Measurements from ENCODE around the gene SLC7A10. TPM values are rescaled to one million over a fixed set of nuclear protein-coding genes. Genes with fewer than 3 reads are reported as not detected.

Gene SLC7A10
- total RNA-seq, 2 donors from 2014 or later, result not detected

DNA sequence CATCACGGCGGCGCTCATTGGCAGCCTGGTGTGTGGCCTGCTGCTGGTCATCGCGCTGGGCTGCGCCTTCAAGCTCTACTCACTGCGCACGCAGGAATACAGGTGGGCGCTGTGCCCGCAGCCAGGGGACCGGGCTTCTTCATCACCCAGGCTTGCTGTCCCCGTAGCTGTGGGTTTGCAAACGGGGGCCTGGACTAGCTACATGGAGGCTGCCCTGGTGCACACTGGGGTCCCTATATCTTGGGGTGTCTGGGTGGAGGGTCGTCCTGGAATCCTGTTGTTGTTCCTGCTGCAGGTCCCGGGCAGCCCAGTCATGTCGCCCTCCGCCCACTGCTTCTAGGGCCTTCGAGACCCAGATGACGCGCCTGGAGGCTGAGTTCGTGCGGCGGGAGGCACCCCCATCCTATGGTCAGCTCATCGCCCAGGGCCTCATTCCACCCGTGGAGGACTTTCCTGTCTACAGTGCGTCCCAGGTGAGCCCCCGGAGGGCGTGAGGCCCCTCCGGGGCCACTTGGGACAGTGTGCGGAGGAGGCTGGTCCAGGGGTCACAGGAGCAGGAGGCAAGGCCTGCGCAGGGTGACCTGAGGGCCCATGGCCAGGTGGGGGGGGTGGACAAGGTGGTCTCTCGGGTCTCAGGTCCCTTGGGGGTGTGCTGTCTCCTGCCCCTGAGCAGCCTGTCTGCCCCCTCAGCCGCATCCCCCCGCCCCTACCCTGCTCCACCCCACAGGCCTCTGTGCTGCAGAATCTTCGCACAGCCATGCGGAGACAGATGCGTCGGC, 19.2 kb downstream of the SLC7A10 start:
- H3K27me3 ChIP-seq (replicated peaks; ENCODE audit: insufficient read depth), result no peaks in the 10 kb centered on the region
- no peak overlapping the region for H3K4me3 ChIP-seq
- H3K36me3 ChIP-seq, result peaks cover 5% of the 10 kb centered on the region
- no peak for ATAC-seq (ENCODE audit: insufficient number of reproducible peaks, low FRiP score, low read depth)
- no peak for DNase-seq (ENCODE audit: low spot score)
- H3K9me3 ChIP-seq, result no peaks in the 10 kb centered on the region
- H3K4me1 ChIP-seq (ENCODE audit: control insufficient read depth in 1 of 2, low read depth in 2 of 2), result no peaks in the 10 kb centered on the region
- H3K27ac ChIP-seq, result no peak overlapping the region
- TF ChIP-seq CTCF (IDR thresholded peaks at IDR 0.05), result no peak

DNA sequence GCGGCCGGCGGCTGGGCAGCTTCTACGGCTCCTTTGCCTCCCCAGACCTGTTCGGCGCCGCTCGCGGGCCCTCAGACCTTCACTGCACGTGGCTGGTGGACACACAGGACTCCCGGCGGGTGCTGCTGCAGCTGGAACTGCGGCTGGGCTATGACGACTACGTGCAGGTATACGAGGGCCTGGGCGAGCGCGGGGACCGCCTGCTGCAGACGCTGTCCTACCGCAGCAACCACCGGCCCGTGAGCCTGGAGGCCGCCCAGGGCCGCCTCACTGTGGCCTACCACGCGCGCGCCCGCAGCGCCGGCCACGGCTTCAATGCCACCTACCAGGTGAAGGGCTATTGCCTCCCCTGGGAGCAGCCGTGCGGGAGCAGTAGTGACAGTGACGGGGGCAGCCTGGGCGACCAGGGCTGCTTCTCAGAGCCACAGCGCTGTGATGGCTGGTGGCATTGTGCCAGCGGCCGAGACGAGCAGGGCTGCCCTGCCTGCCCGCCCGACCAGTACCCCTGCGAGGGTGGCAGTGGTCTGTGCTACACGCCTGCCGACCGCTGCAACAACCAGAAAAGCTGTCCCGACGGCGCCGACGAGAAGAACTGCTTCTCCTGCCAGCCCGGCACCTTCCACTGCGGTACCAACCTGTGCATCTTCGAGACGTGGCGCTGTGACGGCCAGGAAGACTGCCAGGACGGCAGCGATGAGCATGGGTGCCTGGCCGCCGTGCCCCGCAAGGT, 20.0 kb downstream of the SLC7A10 start:
- H3K9me3 ChIP-seq, result no peaks in the 10 kb centered on the region
- no peak for ATAC-seq (ENCODE audit: insufficient number of reproducible peaks, low FRiP score, low read depth)
- no peak for TF ChIP-seq CTCF (IDR thresholded peaks at IDR 0.05)
- no peak overlapping the region for H3K4me3 ChIP-seq
- H3K36me3 ChIP-seq, result peaks cover 5% of the 10 kb centered on the region
- no peaks in the 10 kb centered on the region for H3K27me3 ChIP-seq (replicated peaks; ENCODE audit: insufficient read depth)
- no peak overlapping the region for H3K27ac ChIP-seq
- H3K4me1 ChIP-seq (ENCODE audit: control insufficient read depth in 1 of 2, low read depth in 2 of 2), result no peaks in the 10 kb centered on the region
- no peak for DNase-seq (ENCODE audit: low spot score)

- Histone ChIP-seq H3K36me3 (peaks cover 5% of the 10 kb centered on the region), H3K9me3 (no peaks in the 10 kb centered on the region), H3K27ac (no peak overlapping the region), H3K4me1 (ENCODE audit: control insufficient read depth in 1 of 2, low read depth in 2 of 2) (no peaks in the 10 kb centered on the region), H3K4me3 (no peak overlapping the region), H3K27me3 (replicated peaks; ENCODE audit: insufficient read depth) (no peaks in the 10 kb centered on the region)
- DNase-seq (ENCODE audit: low spot score) (no peak), ATAC-seq (ENCODE audit: insufficient number of reproducible peaks, low FRiP score, low read depth) (no peak)
- TF ChIP-seq CTCF (IDR thresholded peaks at IDR 0.05), result no peak
These were observed 20.5 kb downstream of the SLC7A10 start for GRCh38 chr19:33205110-33205509.

- Histone ChIP-seq H3K27me3 (replicated peaks; ENCODE audit: insufficient read depth) (no peaks in the 10 kb centered on the region), H3K9me3 (no peaks in the 10 kb centered on the region), H3K4me3 (no peak overlapping the region), H3K27ac (no peak overlapping the region), H3K36me3 (peaks cover 5% of the 10 kb centered on the region), H3K4me1 (ENCODE audit: control insufficient read depth in 1 of 2, low read depth in 2 of 2) (no peaks in the 10 kb centered on the region)
- TF ChIP-seq CTCF (IDR thresholded peaks at IDR 0.05), result no peak
- ATAC-seq (ENCODE audit: insufficient number of reproducible peaks, low FRiP score, low read depth) (no peak), DNase-seq (ENCODE audit: low spot score) (no peak)
These were observed 21.3 kb downstream of the SLC7A10 start for GRCh38 chr19:33204136-33204973.

DNA sequence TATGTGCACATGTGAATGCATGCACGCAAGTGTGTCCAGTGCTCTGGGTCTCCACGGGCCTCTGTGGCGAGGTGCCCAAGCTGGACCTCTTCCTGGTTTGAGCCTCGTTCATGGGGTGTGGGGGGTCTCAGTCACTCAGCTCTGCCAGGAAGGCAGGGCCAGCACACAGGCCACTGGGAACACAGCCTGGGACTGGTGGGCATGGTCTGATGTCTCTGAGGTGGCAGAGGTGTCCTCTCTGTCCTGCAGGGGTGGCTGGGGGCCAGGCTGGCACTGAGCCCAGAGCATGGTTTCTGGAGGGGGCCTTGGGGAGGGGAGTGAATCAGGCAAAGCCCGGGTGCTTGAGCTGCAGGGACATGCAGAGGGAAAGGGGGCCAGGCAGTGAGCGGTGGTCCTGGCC, 22.1 kb downstream of the SLC7A10 start:
- no peak for DNase-seq (ENCODE audit: low spot score)
- H3K4me3 ChIP-seq, result no peak overlapping the region

More for the DNA sequence above, 22.1 kb downstream of the SLC7A10 start:
- Histone ChIP-seq H3K9me3 (no peaks in the 10 kb centered on the region), H3K36me3 (peaks cover 7% of the 10 kb centered on the region), H3K4me1 (ENCODE audit: control insufficient read depth in 1 of 2, low read depth in 2 of 2) (no peaks in the 10 kb centered on the region), H3K27me3 (replicated peaks; ENCODE audit: insufficient read depth) (no peaks in the 10 kb centered on the region), H3K27ac (no peak overlapping the region)
- ATAC-seq (ENCODE audit: insufficient number of reproducible peaks, low FRiP score, low read depth), result no peak
- TF ChIP-seq CTCF (IDR thresholded peaks at IDR 0.05), result no peak

Data from thoracic aorta (tissue), 2 donors.